Activated naive CD8-positive, alpha-beta T cell treated with anti-CD3 and anti-CD28 coated beads for 36 hours (primary cell): ENCODE results near the gene AGBL5. TPM values are rescaled to one million over a fixed set of nuclear protein-coding genes. Genes with fewer than 3 reads are reported as not detected.
A peak's percentile ranks its signal among the peaks of the same experiment; 100 is the strongest.
"Not testable (repeated sequence)": the region's sequence is repeated elsewhere in the genome, so short reads cannot be mapped to it uniquely, and the experiment has no call there.

Experiments
- DNase-seq: peaks from one replicate; pipeline ENCODE4 v3.0.0; 2021
- H3K27ac Mint-ChIP-seq: one replicate; pipeline ENCODE4 v1.8.0; 2022; ENCODE audit warnings: mild to moderate bottlenecking, moderate library complexity, mixed read lengths
- H3K27me3 Mint-ChIP-seq: one replicate; pipeline ENCODE4 v1.8.0; 2022; ENCODE audit warnings: mild to moderate bottlenecking, mixed read lengths
- H3K36me3 Mint-ChIP-seq: one replicate; pipeline ENCODE4 v1.8.0; 2021; ENCODE audit warnings: mild to moderate bottlenecking, mixed read lengths
- H3K4me1 Mint-ChIP-seq: one replicate; pipeline ENCODE4 v1.8.0; 2021; ENCODE audit warnings: mixed read lengths
- H3K4me3 Mint-ChIP-seq: one replicate; pipeline ENCODE4 v1.8.0; 2022; ENCODE audit warnings: mild to moderate bottlenecking, moderate library complexity, mixed read lengths
- H3K9me3 Mint-ChIP-seq: one replicate; pipeline ENCODE4 v1.8.0; 2022; ENCODE audit warnings: mixed read lengths
- total RNA-seq, 2 experiments: library from RNA; stranded (reverse); gene quantifications; one replicate each; pipeline ENCODE4 v1.2.3, GENCODE V29; 2021

Gene AGBL5
- total RNA-seq, 2 experiments from 2014 or later = 14.8 to 15.2 TPM

DNA sequence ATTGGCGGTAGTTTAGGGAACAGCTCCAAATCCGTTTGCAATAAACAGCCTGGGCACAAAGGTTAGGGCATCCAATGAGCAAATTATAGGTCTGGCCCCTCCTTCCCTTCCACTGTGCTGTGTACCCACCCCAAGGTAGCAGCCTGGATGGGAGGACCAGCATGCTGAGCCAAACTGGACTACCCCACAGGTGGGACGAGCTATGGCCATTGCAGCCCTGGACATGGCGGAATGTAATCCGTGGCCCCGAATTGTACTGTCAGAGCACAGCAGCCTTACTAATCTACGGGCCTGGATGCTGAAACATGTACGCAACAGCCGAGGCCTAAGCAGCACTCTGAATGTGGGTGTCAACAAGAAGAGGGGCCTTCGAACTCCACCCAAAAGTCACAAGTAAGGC lies 6.7 kb downstream of the AGBL5 start:
- Mint-ChIP-seq H3K27me3 (no peaks in the 10 kb centered on the region), H3K36me3 (peaks cover 11% of the 10 kb centered on the region), H3K9me3 (no peaks in the 10 kb centered on the region), H3K4me1 (peaks cover 5% of the 10 kb centered on the region), H3K27ac (no peak overlapping the region), H3K4me3 (no peak overlapping the region)
- no peak for DNase-seq

DNA sequence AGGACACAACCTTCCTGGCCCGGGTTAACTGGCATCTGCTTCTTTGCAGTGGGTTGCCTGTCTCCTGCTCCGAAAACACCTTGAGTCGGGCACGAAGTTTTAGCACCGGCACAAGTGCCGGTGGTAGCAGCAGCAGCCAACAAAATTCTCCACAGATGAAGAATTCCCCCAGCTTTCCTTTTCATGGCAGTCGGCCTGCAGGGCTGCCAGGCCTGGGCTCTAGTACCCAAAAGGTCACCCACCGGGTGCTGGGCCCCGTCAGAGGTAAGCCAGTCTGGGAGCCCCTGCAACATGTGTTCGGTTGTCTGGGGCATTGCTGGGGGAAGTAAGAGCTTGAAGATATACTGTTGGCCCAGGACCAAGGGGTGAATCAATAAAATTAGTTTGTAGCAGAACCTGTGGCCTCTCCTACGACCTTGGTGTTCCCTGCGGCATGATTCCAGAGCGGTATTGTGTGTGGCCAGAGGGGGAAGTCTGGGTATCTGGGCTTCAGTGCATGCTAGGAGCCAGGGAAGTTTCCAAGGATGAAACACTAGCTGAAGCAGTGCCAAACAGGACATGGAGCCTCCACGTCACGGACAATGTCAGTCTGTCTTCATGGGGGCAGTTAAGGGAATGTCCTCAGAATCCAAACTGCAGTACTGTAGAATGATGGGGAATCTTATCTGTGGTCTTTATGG lies 7.8 kb downstream of the AGBL5 start:
- H3K27me3 Mint-ChIP-seq = no peaks in the 10 kb centered on the region
- H3K27ac Mint-ChIP-seq = no peak overlapping the region
- peaks cover 8% of the 10 kb centered on the region for H3K4me1 Mint-ChIP-seq
- H3K4me3 Mint-ChIP-seq = no peak overlapping the region
- no peaks in the 10 kb centered on the region for H3K9me3 Mint-ChIP-seq
- peaks cover 14% of the 10 kb centered on the region for H3K36me3 Mint-ChIP-seq
- DNase-seq = no peak

DNA sequence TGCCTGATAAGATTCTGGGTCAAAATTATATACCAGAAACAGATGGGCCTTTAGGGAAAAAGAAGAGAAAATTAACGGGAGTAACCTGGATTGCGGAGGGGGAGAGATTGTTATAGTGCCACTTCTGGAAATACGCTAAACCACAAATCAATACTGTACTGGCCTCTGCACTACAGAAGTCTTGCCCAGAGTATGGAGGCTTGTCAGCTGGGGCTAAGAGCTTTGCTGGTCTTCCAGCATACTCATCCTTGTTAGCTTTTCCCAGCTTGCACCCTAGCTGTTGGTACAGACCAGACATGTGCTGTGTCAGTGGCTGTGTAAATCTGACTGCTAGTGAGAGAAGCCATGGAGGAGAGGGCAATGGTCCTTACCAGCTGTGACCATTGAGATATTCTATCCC lies 8.9 kb downstream of the AGBL5 start:
- Mint-ChIP-seq H3K27ac (no peak overlapping the region), H3K36me3 (peaks cover 14% of the 10 kb centered on the region), H3K27me3 (no peaks in the 10 kb centered on the region), H3K4me1 (peaks cover 8% of the 10 kb centered on the region), H3K4me3 (no peak overlapping the region), H3K9me3 (no peaks in the 10 kb centered on the region)
- DNase-seq = no peak

DNA sequence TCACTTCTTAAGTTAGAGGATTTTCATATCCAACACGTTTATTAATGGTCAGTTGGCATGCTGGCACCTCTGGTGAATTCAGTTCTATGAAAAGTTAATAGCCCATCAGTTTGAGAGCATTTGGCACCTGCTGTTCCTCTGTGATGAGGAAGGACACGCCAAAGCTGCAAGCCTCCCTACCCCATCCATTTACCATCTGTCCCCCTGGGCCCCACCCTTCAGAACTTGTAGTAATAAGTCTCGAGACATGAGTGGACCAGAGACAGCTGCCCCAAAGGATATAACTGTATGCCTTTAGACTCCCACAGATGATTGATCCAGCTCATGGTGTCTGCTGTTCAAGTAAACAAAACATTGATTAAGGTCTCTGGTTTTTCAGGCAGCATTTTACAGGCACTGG lies 13.7 kb downstream of the AGBL5 start:
- peaks cover 47% of the 10 kb centered on the region for H3K36me3 Mint-ChIP-seq
- H3K27ac Mint-ChIP-seq = no peak overlapping the region

DNA sequence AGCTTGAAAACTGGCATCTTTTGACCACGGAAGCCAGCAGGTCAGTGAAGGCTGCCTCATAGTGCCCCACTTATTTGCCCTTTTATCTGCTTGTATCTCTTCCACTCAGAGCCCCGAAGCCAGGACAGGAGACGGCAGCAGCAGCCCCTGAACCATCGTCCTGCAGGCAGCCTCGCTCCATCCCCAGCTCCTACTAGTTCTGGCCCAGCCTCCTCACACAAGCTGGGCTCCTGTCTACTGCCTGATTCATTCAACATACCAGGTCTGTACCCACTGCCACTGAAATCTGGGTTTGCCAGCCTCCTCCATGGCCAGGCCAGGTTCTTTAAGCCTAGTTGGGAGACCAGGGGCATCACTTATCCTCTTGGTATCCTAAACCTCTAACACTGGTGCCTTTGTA lies 15.9 kb downstream of the AGBL5 start:
- H3K36me3 Mint-ChIP-seq = peaks cover 53% of the 10 kb centered on the region
- H3K27ac Mint-ChIP-seq = no peak overlapping the region
- no peaks in the 10 kb centered on the region for H3K9me3 Mint-ChIP-seq
- H3K4me1 Mint-ChIP-seq = peaks cover 41% of the 10 kb centered on the region
- H3K4me3 Mint-ChIP-seq = no peak overlapping the region
- H3K27me3 Mint-ChIP-seq = no peaks in the 10 kb centered on the region
- DNase-seq = no peak

More for the DNA sequence above, 13.7 kb downstream of the AGBL5 start:
- DNase-seq = no peak
- H3K27me3 Mint-ChIP-seq = no peaks in the 10 kb centered on the region
- peaks cover 34% of the 10 kb centered on the region for H3K4me1 Mint-ChIP-seq
- H3K9me3 Mint-ChIP-seq = no peaks in the 10 kb centered on the region
- H3K4me3 Mint-ChIP-seq = no peak overlapping the region

DNA sequence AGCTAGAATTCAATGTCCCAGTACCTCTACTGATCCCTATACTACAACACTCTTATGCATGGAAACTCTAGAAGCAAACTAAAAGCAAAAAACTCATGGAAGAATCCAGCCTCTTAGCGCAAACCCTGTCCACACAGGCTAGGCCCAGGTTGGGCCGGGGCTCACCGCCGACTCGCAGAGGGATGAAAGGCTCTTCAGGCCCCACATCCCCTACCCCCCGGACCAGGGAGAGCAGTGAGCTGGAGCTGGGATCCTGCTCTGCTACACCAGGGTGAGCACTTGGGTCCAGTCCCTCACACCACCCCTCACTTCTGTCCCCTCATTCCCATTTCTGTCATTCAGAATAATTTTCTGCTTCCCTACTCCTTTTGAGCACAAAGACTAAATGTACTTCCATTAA lies 18.0 kb downstream of the AGBL5 start:
- no peak for DNase-seq
- Mint-ChIP-seq H3K4me3 (peak overlapping the region; percentile 97), H3K36me3 (peaks cover 42% of the 10 kb centered on the region), H3K27ac (peak overlapping the region; percentile 79), H3K4me1 (peaks cover 50% of the 10 kb centered on the region), H3K27me3 (no peaks in the 10 kb centered on the region), H3K9me3 (no peaks in the 10 kb centered on the region)

DNA sequence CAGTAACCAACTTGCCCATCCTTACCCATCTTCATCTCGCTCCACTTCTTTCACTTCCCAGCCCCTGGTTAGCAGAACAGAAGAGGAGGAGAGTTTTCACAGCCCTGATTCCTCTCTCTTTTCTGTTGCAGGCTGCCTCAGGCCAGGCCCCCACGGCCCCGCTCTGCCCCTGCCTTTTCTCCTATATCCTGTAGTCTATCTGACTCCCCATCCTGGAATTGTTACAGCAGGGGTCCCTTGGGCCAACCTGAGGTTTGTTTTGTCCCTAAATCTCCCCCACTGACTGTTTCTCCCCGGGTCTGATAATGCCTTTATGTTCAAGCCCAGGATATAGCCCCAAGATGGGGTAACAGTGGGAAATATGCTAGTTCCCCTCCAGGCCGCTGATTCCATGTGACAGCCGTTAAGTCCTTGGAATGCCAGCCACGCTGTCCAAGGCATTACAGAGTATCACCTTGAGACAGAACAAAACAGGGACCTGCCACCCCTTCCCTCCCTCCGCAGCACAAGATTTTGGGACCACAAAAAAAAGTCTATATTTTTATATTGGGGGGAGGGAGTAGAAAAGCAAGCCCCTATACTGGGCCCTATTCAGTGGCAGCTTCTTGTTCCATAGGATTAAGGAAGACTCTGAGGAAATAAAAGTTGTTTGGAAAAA lies 18.6 kb downstream of the AGBL5 start:
- DNase-seq = no peak
- H3K4me3 Mint-ChIP-seq = peak overlapping the region; percentile 97
- peak overlapping the region; percentile 93 for H3K27ac Mint-ChIP-seq
- H3K36me3 Mint-ChIP-seq = peaks cover 41% of the 10 kb centered on the region
- no peaks in the 10 kb centered on the region for H3K9me3 Mint-ChIP-seq
- H3K4me1 Mint-ChIP-seq = peaks cover 56% of the 10 kb centered on the region
- no peaks in the 10 kb centered on the region for H3K27me3 Mint-ChIP-seq

DNA sequence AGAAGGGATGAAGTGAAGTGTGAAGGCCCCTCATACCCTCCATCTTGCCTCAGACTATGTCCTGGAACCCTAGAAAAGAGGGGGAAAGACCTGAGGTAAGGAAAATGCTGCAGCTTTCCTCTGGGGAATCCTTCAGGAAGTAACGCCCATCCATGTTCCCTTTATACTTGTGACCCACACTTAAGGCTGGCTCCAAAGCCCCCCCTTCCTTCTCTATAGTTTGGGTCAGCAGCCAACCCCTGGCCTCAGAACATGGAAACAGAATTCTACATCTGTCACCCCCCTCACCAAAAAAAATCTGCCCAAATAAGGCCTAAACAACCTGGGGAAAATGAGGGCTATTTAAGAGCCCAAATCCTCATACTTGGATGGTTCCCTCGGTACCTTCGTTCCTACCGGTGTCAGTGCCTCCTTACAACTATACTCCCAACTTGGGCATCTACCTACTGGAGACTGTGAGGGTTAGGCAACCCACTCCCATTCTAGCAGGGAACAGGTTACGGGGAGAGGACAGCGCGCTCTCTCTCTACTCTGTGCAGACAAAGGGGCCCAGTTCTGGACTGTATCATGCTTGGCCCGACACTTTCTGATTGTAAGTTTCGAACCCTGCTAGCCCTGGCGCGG lies 19.3 kb downstream of the AGBL5 start:
- peaks cover 37% of the 10 kb centered on the region for H3K36me3 Mint-ChIP-seq
- H3K27ac Mint-ChIP-seq = peak overlapping the region; percentile 93
- no peaks in the 10 kb centered on the region for H3K27me3 Mint-ChIP-seq
- DNase-seq = no peak
- H3K4me1 Mint-ChIP-seq = peaks cover 59% of the 10 kb centered on the region
- H3K9me3 Mint-ChIP-seq = no peaks in the 10 kb centered on the region
- peak overlapping the region; percentile 97 for H3K4me3 Mint-ChIP-seq

DNA sequence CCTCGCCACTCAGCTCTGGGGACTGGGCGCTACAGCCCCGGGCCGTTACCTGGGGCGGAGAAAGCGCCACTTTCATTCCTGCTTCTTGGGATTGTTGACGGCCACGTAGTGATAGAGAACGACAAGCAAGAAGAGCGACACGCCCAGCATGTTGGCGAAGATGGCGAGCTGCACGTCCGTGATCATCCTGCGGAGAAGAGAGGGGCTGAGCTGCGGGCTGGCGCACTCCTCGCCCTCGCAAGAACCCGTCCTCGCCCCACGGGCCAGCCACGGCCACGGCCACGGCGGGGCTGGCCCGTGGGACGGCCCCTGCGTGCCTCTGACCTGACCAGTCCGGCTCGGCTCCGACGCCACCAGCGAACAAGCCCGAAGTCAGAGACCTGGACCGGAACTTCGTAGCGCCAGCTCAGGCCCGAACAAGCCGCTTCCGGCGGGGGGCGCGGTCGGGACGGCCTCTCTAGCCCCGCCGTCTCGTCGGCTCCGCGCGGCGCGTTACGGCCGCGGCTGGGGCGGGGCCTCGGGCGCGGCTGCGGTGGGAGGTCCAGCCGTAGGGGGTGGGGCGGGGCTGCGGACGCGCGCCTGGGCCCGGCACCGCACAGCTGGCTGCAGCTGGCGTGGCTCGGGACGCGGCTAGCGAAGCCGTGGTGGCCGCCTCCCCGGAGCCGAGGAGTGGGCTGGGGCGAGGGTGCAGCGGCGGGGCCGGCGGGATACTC lies 20.0 kb downstream of the AGBL5 start, which contains the start of gene OST4:
Gene OST4 (minus strand): TSS at position 378 of the 713 bp plus-strand sequence.
- DNase-seq = peak; percentile 93
- peak within 1 kb of the TSS; percentile 97 for H3K4me3 Mint-ChIP-seq
- H3K36me3 Mint-ChIP-seq = peaks cover 33% of the 10 kb centered on the region
- H3K4me1 Mint-ChIP-seq = peaks cover 58% of the 10 kb centered on the region
- H3K27ac Mint-ChIP-seq = peak within 1 kb of the TSS; percentile 93
- H3K27me3 Mint-ChIP-seq = no peaks in the 10 kb centered on the region
- no peaks in the 10 kb centered on the region for H3K9me3 Mint-ChIP-seq

DNA sequence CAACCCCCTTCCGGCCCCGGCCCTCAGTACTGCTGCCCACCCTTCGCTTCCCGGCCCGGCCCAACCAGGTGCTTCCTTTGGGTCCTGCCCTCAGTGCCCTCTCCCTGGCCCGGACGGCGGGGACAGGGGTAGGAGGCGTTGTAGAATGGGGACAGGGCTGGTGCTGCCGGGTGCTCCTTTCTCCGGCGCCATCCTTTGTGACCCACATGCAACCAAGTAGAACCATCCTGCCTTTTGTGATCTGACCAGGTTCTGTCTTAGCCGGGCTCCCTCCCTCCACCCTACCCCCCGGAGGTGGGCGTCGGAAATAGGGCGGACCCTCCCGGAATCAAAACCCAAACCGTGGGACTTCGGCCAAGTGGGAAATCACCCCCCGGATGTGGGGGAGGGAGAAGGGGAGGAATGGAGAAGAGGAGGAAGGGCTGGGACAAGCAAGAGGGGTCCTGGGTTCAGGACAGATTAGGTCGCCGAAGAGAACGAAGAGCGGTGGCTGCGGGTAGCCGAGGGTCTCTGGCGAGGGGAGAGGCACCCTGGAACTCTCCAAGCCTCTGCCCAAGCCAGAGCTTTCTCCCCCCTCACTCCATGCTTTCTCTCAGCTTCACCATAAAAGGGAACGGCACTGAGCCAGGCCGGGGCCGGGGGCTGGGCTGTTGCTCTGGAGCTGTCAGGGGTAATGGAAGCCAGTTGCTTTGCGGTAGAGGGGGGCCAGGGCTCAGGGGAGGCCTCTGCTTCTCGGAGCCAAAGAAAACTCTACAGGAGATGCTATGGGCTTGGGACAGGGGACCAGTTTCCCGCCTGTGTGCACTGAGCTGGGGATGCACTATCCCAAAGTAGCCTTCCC lies 20.7 kb downstream of the AGBL5 start:
- no peaks in the 10 kb centered on the region for H3K9me3 Mint-ChIP-seq
- H3K36me3 Mint-ChIP-seq = peaks cover 32% of the 10 kb centered on the region
- DNase-seq = peak; percentile 52
- peaks cover 58% of the 10 kb centered on the region for H3K4me1 Mint-ChIP-seq
- H3K27ac Mint-ChIP-seq = peak overlapping the region; percentile 89
- H3K27me3 Mint-ChIP-seq = no peaks in the 10 kb centered on the region
- peak overlapping the region; percentile 85 for H3K4me3 Mint-ChIP-seq

DNA sequence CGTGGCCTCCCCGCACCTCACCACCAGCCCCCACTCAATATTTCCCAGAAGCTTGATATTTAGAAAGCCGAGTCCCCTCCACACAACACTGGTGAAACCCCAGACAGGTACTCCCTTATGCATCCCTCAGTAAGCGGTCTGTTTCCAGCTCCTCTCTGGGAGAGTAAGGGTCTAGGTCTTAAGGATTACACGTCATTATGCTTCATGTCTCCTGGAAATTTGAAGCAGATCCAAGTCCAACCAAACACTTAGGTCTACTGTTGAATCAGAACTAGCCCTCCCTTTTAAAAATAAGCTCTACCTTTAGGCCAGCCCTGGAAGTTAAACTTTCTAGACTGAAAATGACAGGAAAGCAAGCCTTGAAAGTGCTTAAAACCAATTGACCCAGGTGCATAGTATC lies 21.5 kb downstream of the AGBL5 start:
- Mint-ChIP-seq H3K4me1 (peaks cover 55% of the 10 kb centered on the region), H3K27ac (peak overlapping the region; percentile 89), H3K27me3 (no peaks in the 10 kb centered on the region), H3K9me3 (no peaks in the 10 kb centered on the region), H3K4me3 (peak overlapping the region; percentile 85), H3K36me3 (peaks cover 27% of the 10 kb centered on the region)
- DNase-seq = no peak

DNA sequence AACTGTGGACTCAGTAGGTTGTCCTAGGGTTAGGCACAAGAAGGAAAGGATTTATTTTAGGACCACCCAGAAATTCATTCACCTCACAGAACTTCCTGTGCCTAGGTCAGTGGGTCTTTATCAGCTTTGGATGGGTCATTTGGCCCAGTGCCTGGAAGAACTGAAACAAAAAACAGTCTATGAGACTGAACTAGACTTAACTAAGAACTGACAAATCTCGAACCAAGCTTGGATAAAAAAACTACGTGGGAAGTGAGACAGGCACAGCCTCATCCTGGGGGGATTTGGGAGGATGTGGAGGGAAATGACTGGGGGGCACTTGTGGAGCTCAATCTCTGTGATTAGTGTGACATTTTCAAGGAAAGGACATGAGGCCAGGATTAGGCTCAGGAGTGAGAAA lies 22.3 kb downstream of the AGBL5 start:
- DNase-seq = no peak
- peak overlapping the region; percentile 46 for H3K27ac Mint-ChIP-seq
- peak overlapping the region; percentile 11 for H3K4me3 Mint-ChIP-seq
- peaks cover 51% of the 10 kb centered on the region for H3K4me1 Mint-ChIP-seq
- H3K36me3 Mint-ChIP-seq = peaks cover 21% of the 10 kb centered on the region
- H3K27me3 Mint-ChIP-seq = no peaks in the 10 kb centered on the region
- H3K9me3 Mint-ChIP-seq = no peaks in the 10 kb centered on the region

DNA sequence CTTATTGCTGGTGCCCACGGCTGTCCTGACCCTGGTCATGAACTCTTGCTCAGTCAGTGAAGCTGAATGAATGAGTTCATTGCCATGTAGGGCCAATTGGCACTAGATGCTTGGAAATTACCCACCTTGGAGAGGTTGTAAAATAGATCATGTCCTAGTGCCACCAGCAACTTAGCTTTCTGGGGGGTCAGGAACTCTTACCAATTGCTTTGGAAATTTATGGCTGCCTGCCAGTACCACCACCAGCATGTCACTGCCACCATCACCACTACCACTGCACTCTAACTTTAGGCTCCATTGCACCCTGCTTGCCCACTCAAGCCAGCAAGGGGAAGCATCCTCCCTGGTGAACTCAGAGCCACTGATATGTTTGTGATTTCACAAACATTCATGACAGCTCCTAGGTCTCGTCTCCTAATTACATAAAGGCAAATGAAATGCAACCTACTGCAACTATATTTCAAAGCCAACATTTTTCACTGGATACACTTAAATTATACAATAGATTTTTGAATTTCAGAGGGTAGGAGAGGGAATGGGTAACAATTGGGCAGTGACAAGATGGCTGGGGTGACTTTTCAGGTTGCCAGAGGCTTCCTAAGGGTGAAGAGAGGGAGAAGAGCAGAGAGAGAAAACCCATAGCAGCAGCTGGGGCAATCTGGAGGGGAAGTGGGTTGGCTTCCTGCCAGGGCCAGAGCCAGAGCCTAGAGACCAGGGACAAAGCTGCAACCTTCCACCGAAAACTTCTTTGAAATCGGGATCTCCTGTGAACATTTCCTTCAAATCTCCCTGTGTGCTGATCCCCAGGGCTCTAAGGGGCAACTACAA lies 23.5 kb downstream of the AGBL5 start:
- H3K27ac Mint-ChIP-seq = peak overlapping the region; percentile 73
- H3K4me1 Mint-ChIP-seq = peaks cover 41% of the 10 kb centered on the region
- H3K4me3 Mint-ChIP-seq = peak overlapping the region; percentile 25
- no peaks in the 10 kb centered on the region for H3K9me3 Mint-ChIP-seq
- H3K27me3 Mint-ChIP-seq = no peaks in the 10 kb centered on the region
- peak; percentile 44 for DNase-seq
- peaks cover 9% of the 10 kb centered on the region for H3K36me3 Mint-ChIP-seq

DNA sequence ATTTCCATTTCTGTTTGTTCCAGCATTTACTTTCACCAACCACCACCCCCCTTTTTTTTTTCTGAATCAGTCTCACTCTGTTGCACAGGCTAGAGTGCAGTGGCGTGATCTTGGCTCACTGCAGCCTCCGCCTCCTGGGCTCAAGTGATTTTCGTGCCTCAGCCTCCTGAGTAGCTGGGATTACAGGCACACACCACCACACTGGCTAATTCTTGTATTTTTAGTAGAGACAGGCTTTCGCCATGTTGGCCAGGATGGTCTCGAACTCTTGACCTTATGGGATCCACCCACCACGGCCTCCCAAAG lies 24.1 kb downstream of the AGBL5 start:
- H3K27ac Mint-ChIP-seq = peak overlapping the region; percentile 73
- H3K4me1 Mint-ChIP-seq = peaks cover 43% of the 10 kb centered on the region
- not testable (repeated sequence) for DNase-seq, H3K9me3 Mint-ChIP-seq, H3K36me3 Mint-ChIP-seq, H3K27me3 Mint-ChIP-seq
- peak overlapping the region; percentile 25 for H3K4me3 Mint-ChIP-seq
